GM23338 (cell line): ENCODE measurements around the gene PCDHGB3.

Experiments used
- JUNB ChIP-seq: IDR thresholded peaks from one replicate; pipeline ENCODE4 v1.6.1; 2016; ENCODE audit warnings: antibody characterized with exemption; ENCODE audit not compliant: unreplicated experiment
- POLR2AphosphoS5 ChIP-seq: IDR thresholded peaks from 2 replicates; pipeline ENCODE4 v1.6.1; 2016; ENCODE audit warnings: antibody characterized with exemption, low read depth
- REST ChIP-seq: IDR thresholded peaks from one replicate; pipeline ENCODE4 v1.6.1; 2018; ENCODE audit warnings: antibody characterized with exemption; ENCODE audit not compliant: unreplicated experiment
- TF ChIP-seq, protein P1 (sequence below), 2 experiments: fragments of 200-600 bp in 1 of 2; sonication (generic) in 1 of 2; conservative IDR thresholded peaks; 2 replicates each; pipeline versions ENCODE4 v1.5.1 to v1.6.1; 2016 to 2017; ENCODE audit warnings: antibody characterized with exemption in 2 of 2, low read depth in 2 of 2, mild to moderate bottlenecking in 2 of 2, moderate library complexity in 1 of 2

GRCh38 chr5:141355641-141356040 is 14.4 kb upstream of the PCDHGB3 start:
- TF ChIP-seq, protein P1, sequence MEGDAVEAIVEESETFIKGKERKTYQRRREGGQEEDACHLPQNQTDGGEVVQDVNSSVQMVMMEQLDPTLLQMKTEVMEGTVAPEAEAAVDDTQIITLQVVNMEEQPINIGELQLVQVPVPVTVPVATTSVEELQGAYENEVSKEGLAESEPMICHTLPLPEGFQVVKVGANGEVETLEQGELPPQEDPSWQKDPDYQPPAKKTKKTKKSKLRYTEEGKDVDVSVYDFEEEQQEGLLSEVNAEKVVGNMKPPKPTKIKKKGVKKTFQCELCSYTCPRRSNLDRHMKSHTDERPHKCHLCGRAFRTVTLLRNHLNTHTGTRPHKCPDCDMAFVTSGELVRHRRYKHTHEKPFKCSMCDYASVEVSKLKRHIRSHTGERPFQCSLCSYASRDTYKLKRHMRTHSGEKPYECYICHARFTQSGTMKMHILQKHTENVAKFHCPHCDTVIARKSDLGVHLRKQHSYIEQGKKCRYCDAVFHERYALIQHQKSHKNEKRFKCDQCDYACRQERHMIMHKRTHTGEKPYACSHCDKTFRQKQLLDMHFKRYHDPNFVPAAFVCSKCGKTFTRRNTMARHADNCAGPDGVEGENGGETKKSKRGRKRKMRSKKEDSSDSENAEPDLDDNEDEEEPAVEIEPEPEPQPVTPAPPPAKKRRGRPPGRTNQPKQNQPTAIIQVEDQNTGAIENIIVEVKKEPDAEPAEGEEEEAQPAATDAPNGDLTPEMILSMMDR (conservative IDR thresholded peaks at IDR 0.05; ENCODE audit: low read depth in 2 of 2) = no peak
- TF ChIP-seq REST (no peak), POLR2AphosphoS5 (no peak), JUNB (no peak)
